Measurements from ENCODE around the gene PIP4K2C.
"Not testable (repeated sequence)": the region's sequence is repeated elsewhere in the genome, so short reads cannot be mapped to it uniquely, and the experiment has no call there.

PIP4K2C gene

GRCh38 chr12:57616383-57617101 is 25.6 kb downstream of the PIP4K2C start:
- no peak for DNase-seq (ENCODE audit: extremely low read depth, low read depth)
- no peak for TF ChIP-seq CTCF (IDR thresholded peaks at IDR 0.05; ENCODE audit: low read depth, low read length)

- no peak for DNase-seq (ENCODE audit: extremely low read depth, low read depth)
- no peak for TF ChIP-seq CTCF (IDR thresholded peaks at IDR 0.05; ENCODE audit: low read depth, low read length)
These were observed 26.9 kb downstream of the PIP4K2C start for GRCh38 chr12:57617942-57618341.

GRCh38 chr12:57618431-57618830 is 27.4 kb downstream of the PIP4K2C start:
- not testable (repeated sequence) for DNase-seq (ENCODE audit: extremely low read depth, low read depth)

GRCh38 chr12:57618966-57619433 is 28.0 kb downstream of the PIP4K2C start:
- no peak for DNase-seq (ENCODE audit: extremely low read depth, low read depth)
- no peak for TF ChIP-seq CTCF (IDR thresholded peaks at IDR 0.05; ENCODE audit: low read depth, low read length)

- no peak for DNase-seq (ENCODE audit: extremely low read depth, low read depth)
- no peak for TF ChIP-seq CTCF (IDR thresholded peaks at IDR 0.05; ENCODE audit: low read depth, low read length)
These were observed 28.6 kb downstream of the PIP4K2C start for GRCh38 chr12:57619434-57620244.

GRCh38 chr12:57620245-57620935 is 29.4 kb downstream of the PIP4K2C start:
- TF ChIP-seq CTCF (IDR thresholded peaks at IDR 0.05; ENCODE audit: low read depth, low read length), result no peak
- DNase-seq (ENCODE audit: extremely low read depth, low read depth), result no peak

GRCh38 chr12:57620936-57621496 is 30.0 kb downstream of the PIP4K2C start:
- no peak for DNase-seq (ENCODE audit: extremely low read depth, low read depth)
- no peak for TF ChIP-seq CTCF (IDR thresholded peaks at IDR 0.05; ENCODE audit: low read depth, low read length)

Measured in AG09319 (cell line).